Measurements from ENCODE around the gene FAM13A.

- TF ChIP-seq EP300 (IDR thresholded peaks at IDR 0.05), result no peak
- TF ChIP-seq, protein P1, sequence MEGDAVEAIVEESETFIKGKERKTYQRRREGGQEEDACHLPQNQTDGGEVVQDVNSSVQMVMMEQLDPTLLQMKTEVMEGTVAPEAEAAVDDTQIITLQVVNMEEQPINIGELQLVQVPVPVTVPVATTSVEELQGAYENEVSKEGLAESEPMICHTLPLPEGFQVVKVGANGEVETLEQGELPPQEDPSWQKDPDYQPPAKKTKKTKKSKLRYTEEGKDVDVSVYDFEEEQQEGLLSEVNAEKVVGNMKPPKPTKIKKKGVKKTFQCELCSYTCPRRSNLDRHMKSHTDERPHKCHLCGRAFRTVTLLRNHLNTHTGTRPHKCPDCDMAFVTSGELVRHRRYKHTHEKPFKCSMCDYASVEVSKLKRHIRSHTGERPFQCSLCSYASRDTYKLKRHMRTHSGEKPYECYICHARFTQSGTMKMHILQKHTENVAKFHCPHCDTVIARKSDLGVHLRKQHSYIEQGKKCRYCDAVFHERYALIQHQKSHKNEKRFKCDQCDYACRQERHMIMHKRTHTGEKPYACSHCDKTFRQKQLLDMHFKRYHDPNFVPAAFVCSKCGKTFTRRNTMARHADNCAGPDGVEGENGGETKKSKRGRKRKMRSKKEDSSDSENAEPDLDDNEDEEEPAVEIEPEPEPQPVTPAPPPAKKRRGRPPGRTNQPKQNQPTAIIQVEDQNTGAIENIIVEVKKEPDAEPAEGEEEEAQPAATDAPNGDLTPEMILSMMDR (IDR thresholded peaks at IDR 0.05), result no peak
Measured at GRCh38 chr4:88702782-88703181, 354.2 kb downstream of the FAM13A start.
